ENCODE measurements around the gene MEX3D. TPM values are rescaled to one million over a fixed set of nuclear protein-coding genes. Genes with fewer than 3 reads are reported as not detected.
A peak's percentile ranks its signal among the peaks of the same experiment; 100 is the strongest.

Gene MEX3D
- total RNA-seq (19.3 TPM), polyA plus RNA-seq (ENCODE audit: insufficient read depth, low read depth, low replicate concordance) (5.4 TPM)
- long read RNA-seq, donor 1, transcript MEX3D-201 (2 exons, 2,850 nt) = major isoform, 12 of 20 reads
- long read RNA-seq, donor 1, partial matches to known transcripts = 0 of 20 reads
- long read RNA-seq, donor 1, other reads (novel, unspliced or antisense) = 7 of 20 reads
- long read RNA-seq, donor 2, transcript MEX3D-201 (2 exons, 2,850 nt) = major isoform, 6 of 7 reads
- long read RNA-seq, donor 2, partial matches to known transcripts = 0 of 7 reads
- long read RNA-seq, donor 2, other reads (novel, unspliced or antisense) = 0 of 7 reads
- long read RNA-seq, donor 3, transcript MEX3D-201 (2 exons, 2,850 nt) = major isoform, 6 of 6 reads
- long read RNA-seq, donor 3, partial matches to known transcripts = 0 of 6 reads
- long read RNA-seq, donor 3, other reads (novel, unspliced or antisense) = 0 of 6 reads
- long read RNA-seq, donor 4, transcript MEX3D-201 (2 exons, 2,850 nt) = major isoform, 7 of 7 reads
- long read RNA-seq, donor 4, partial matches to known transcripts = 0 of 7 reads
- long read RNA-seq, donor 4, other reads (novel, unspliced or antisense) = 0 of 7 reads
- long read RNA-seq, donor 5 = 0 reads
- long read RNA-seq, donor 6, transcript MEX3D-201 (2 exons, 2,850 nt) = major isoform, 6 of 6 reads
- long read RNA-seq, donor 6, partial matches to known transcripts = 0 of 6 reads
- long read RNA-seq, donor 6, other reads (novel, unspliced or antisense) = 0 of 6 reads
- long read RNA-seq, donor 7, partial matches to known transcripts = 0 of 4 reads
- long read RNA-seq, donor 7, other reads (novel, unspliced or antisense) = 4 of 4 reads
- long read RNA-seq, donor 8, transcript MEX3D-201 (2 exons, 2,850 nt) = major isoform, 15 of 16 reads
- long read RNA-seq, donor 8, partial matches to known transcripts = 0 of 16 reads
- long read RNA-seq, donor 8, other reads (novel, unspliced or antisense) = 0 of 16 reads
- long read RNA-seq, donor 9, transcript MEX3D-201 (2 exons, 2,850 nt) = major isoform, 13 of 13 reads
- long read RNA-seq, donor 9, partial matches to known transcripts = 0 of 13 reads
- long read RNA-seq, donor 9, other reads (novel, unspliced or antisense) = 0 of 13 reads
- long read RNA-seq, donor 10, transcript MEX3D-201 (2 exons, 2,850 nt) = major isoform, 7 of 54 reads
- long read RNA-seq, donor 10, partial matches to known transcripts = 46 of 54 reads
- long read RNA-seq, donor 10, other reads (novel, unspliced or antisense) = 0 of 54 reads

DNA sequence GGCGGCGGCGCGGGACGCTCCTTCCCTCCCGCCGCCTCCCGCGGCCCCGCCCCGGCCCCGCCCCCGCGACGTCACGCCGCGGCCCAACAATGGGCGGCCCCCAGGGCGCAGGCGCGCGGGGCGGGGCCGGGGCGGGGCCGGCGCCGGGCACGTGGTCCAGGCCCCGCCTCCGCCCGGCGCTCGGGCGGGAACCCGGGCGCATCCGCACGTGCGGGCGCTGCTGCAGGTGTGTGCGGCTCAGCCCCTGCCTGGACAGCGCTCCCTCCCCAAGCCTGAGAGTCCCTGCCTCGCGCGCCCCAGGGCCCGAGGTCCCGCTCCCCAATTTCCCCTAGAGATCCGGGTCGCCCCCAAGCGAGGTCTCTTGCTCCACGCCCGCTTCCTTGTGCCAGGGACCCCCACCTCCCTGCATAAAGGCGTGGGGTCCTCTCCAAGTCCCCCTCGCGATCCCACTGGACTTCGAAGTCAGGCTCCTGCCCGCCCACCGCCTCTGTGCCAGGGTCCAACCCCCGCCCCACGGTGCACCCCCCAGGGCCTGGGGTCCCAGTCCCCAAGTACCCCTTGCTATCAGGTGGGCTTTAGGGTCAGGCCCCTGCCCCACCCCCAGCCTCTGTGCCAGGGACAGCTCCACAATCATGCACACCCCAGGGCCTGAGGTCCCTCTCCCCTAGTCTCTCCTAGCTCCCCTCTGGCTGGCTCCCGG, at the start of gene MEX3D:
Gene MEX3D (minus strand): TSS at position 6 of the 700 bp plus-strand sequence. CDS start 267 bp downstream, outside the sequence.
- TF ChIP-seq, protein P1, sequence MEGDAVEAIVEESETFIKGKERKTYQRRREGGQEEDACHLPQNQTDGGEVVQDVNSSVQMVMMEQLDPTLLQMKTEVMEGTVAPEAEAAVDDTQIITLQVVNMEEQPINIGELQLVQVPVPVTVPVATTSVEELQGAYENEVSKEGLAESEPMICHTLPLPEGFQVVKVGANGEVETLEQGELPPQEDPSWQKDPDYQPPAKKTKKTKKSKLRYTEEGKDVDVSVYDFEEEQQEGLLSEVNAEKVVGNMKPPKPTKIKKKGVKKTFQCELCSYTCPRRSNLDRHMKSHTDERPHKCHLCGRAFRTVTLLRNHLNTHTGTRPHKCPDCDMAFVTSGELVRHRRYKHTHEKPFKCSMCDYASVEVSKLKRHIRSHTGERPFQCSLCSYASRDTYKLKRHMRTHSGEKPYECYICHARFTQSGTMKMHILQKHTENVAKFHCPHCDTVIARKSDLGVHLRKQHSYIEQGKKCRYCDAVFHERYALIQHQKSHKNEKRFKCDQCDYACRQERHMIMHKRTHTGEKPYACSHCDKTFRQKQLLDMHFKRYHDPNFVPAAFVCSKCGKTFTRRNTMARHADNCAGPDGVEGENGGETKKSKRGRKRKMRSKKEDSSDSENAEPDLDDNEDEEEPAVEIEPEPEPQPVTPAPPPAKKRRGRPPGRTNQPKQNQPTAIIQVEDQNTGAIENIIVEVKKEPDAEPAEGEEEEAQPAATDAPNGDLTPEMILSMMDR (IDR thresholded peaks at IDR 0.05; ENCODE audit: borderline replicate concordance, extremely low read depth, insufficient read depth) = no peak
- Histone ChIP-seq H3K9ac (ENCODE audit: low read length in 3 of 3) (no peak within 1 kb of the TSS), H3K27ac (ENCODE audit: low read depth in 2 of 2, low read length in 2 of 2) (no peak within 1 kb of the TSS), H3K9me3 (ENCODE audit: control insufficient read depth in 2 of 3, insufficient read depth in 1 of 3, low read length in 3 of 3) (no peaks in the 10 kb centered on the region), H3K4me3 (ENCODE audit: low read length in 3 of 3) (peak within 1 kb of the TSS in 2 of 3 donors; percentile 41 to 48), H3K4me1 (ENCODE audit: control insufficient read depth in 2 of 3, insufficient read depth in 2 of 3, low read depth in 1 of 3, low read length in 3 of 3) (peaks cover 0 to 9% (median 0%) of the 10 kb centered on the region in 3 donors), H3K36me3 (ENCODE audit: control insufficient read depth in 2 of 3, insufficient read depth in 3 of 3, low read length in 3 of 3) (no peaks in the 10 kb centered on the region), H3K27me3 (ENCODE audit: control insufficient read depth, insufficient read depth, low read length) (no peaks in the 10 kb centered on the region)
- FAIRE-seq (no peak), DNase-seq (peak; percentile 71 to 92 (median 90))
- intact Hi-C loops (cut with DNase I) = no loop called here

DNA sequence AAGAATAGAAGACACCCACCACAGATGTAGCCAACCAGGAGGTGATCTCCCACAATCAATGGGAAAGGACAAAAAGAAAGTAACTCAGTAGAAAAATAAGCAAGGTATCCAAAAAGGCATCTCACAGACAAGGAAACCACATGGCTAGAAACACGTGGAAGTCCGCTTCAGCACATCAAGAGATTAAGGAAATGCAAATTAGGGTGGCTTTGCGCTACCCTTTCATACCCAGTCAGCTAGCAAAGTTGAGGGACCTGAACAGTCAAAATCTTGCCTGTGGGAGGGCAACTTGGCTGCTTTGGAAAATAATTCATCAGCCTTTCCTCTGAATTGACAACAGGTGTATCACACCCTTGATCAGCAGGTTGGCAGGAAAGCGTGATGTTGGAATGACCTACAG, 48.8 kb upstream of the MEX3D start:
- intact Hi-C loops (cut with DNase I) = no loop called here
- FAIRE-seq (no peak), DNase-seq (no peak)
- H3K4me3 ChIP-seq (ENCODE audit: low read length in 3 of 3) = no peak overlapping the region
- H3K9me3 ChIP-seq (ENCODE audit: control insufficient read depth in 2 of 3, insufficient read depth in 1 of 3, low read length in 3 of 3) = no peaks in the 10 kb centered on the region
- H3K27me3 ChIP-seq (ENCODE audit: control insufficient read depth, insufficient read depth, low read length) = no peaks in the 10 kb centered on the region
- TF ChIP-seq, protein P1 (IDR thresholded peaks at IDR 0.05; ENCODE audit: borderline replicate concordance, extremely low read depth, insufficient read depth) = no peak
- no peak overlapping the region for H3K9ac ChIP-seq (ENCODE audit: low read length in 3 of 3)
- H3K36me3 ChIP-seq (ENCODE audit: control insufficient read depth in 2 of 3, insufficient read depth in 3 of 3, low read length in 3 of 3) = peaks cover 3 to 7% (median 3%) of the 10 kb centered on the region in 3 donors
- H3K27ac ChIP-seq (ENCODE audit: low read depth in 2 of 2, low read length in 2 of 2) = no peak overlapping the region
- H3K4me1 ChIP-seq (ENCODE audit: control insufficient read depth in 2 of 3, insufficient read depth in 2 of 3, low read depth in 1 of 3, low read length in 3 of 3) = no peaks in the 10 kb centered on the region

GRCh38 chr19:1616396-1616795, 48.3 kb upstream of the MEX3D start:
- Histone ChIP-seq H3K27me3 (ENCODE audit: control insufficient read depth, insufficient read depth, low read length) (no peaks in the 10 kb centered on the region), H3K4me1 (ENCODE audit: control insufficient read depth in 2 of 3, insufficient read depth in 2 of 3, low read depth in 1 of 3, low read length in 3 of 3) (no peaks in the 10 kb centered on the region), H3K9me3 (ENCODE audit: control insufficient read depth in 2 of 3, insufficient read depth in 1 of 3, low read length in 3 of 3) (no peaks in the 10 kb centered on the region), H3K4me3 (ENCODE audit: low read length in 3 of 3) (no peak overlapping the region), H3K36me3 (ENCODE audit: control insufficient read depth in 2 of 3, insufficient read depth in 3 of 3, low read length in 3 of 3) (peaks cover 3 to 7% (median 3%) of the 10 kb centered on the region in 3 donors), H3K27ac (ENCODE audit: low read depth in 2 of 2, low read length in 2 of 2) (no peak overlapping the region), H3K9ac (ENCODE audit: low read length in 3 of 3) (no peak overlapping the region)
- no peak for DNase-seq
- no peak for FAIRE-seq
- TF ChIP-seq, protein P1 (IDR thresholded peaks at IDR 0.05; ENCODE audit: borderline replicate concordance, extremely low read depth, insufficient read depth) = no peak
- intact Hi-C loops (cut with DNase I) = no loop called here
